ENCODE measurements around the gene WDR53. TPM values are rescaled to one million over a fixed set of nuclear protein-coding genes. Genes with fewer than 3 reads are reported as not detected.

Gene WDR53
- total RNA-seq, 4 donors from 2014 or later: 3.1 to 9.7 (median 7.7) TPM

GRCh38 chr3:196537319-196537984 lies 30.9 kb downstream of the WDR53 start:
- DNase-seq (ENCODE audit: low spot score in 2 of 2): no peak
- TF ChIP-seq POLR2A (IDR thresholded peaks at IDR 0.05): no peak
- TF ChIP-seq CTCF (IDR thresholded peaks at IDR 0.05): peak; percentile 59 to 71
- no peak overlapping the region for H3K4me3 ChIP-seq
- H3K36me3 ChIP-seq: no peaks in the 10 kb centered on the region
- no peaks in the 10 kb centered on the region for H3K9me3 ChIP-seq
- WGBS: 39% methylated on average over 18 of the region's 18 CpGs
- H3K4me1 ChIP-seq: no peaks in the 10 kb centered on the region
- no peak overlapping the region for H3K27ac ChIP-seq
- H3K27me3 ChIP-seq: no peaks in the 10 kb centered on the region

- no peaks in the 10 kb centered on the region for H3K36me3 ChIP-seq
- H3K4me1 ChIP-seq: peaks cover 10% of the 10 kb centered on the region
- no peak for TF ChIP-seq CTCF (IDR thresholded peaks at IDR 0.05)
- TF ChIP-seq POLR2A (IDR thresholded peaks at IDR 0.05): no peak
- no peak for TF ChIP-seq POLR2AphosphoS5 (IDR thresholded peaks at IDR 0.05)
- no peak for TF ChIP-seq EP300 (IDR thresholded peaks at IDR 0.05)
- H3K27me3 ChIP-seq: no peaks in the 10 kb centered on the region
- no peak overlapping the region for H3K27ac ChIP-seq
- WGBS: 34% methylated on average over 14 of the region's 14 CpGs
- no peak overlapping the region for H3K4me3 ChIP-seq
- no peak for DNase-seq (ENCODE audit: low spot score in 2 of 2)
- no peaks in the 10 kb centered on the region for H3K9me3 ChIP-seq
Measured at GRCh38 chr3:196533260-196533681, 35.1 kb downstream of the WDR53 start.

DNA sequence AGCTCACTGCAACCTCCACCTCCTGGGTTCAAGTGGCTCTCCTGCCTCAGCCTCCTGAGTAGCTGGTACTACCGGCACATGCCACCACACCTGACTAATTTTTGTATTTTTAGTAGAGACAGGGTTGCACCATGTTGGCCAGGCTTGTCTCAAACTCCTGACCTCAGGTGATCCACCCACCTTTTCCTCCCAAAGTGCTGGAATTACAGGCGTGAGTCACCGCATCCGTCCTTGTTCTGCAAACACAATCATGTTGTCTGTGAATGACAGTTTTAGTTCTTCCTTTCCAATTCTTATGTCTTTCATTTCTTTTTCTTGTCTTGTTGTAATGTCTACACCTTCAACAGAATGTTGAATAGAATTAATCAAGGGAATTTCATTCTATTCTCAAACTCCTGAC lies 36.9 kb downstream of the WDR53 start:
- Histone ChIP-seq H3K36me3 (no peaks in the 10 kb centered on the region), H3K27me3 (no peaks in the 10 kb centered on the region), H3K9me3 (no peaks in the 10 kb centered on the region), H3K4me1 (peaks cover 14% of the 10 kb centered on the region), H3K4me3 (no peak overlapping the region), H3K27ac (no peak overlapping the region)
- WGBS: 74% methylated on average over 4 of the region's 4 CpGs
- TF ChIP-seq EP300 (IDR thresholded peaks at IDR 0.05) (no peak), POLR2AphosphoS5 (IDR thresholded peaks at IDR 0.05) (no peak), POLR2A (IDR thresholded peaks at IDR 0.05) (no peak), CTCF (IDR thresholded peaks at IDR 0.05) (no peak)
- DNase-seq (ENCODE audit: low spot score in 2 of 2): no peak

- Histone ChIP-seq H3K4me3 (peak overlapping the region; percentile 48), H3K27me3 (no peaks in the 10 kb centered on the region), H3K27ac (peak overlapping the region; percentile 18), H3K36me3 (no peaks in the 10 kb centered on the region), H3K4me1 (peaks cover 14% of the 10 kb centered on the region), H3K9me3 (no peaks in the 10 kb centered on the region)
- WGBS: 5% methylated on average over 25 of the region's 52 CpGs
- TF ChIP-seq EP300 (IDR thresholded peaks at IDR 0.05) (no peak), POLR2A (IDR thresholded peaks at IDR 0.05) (no peak), CTCF (IDR thresholded peaks at IDR 0.05) (peak; percentile 60 to 96), POLR2AphosphoS5 (IDR thresholded peaks at IDR 0.05) (no peak)
- DNase-seq (ENCODE audit: low spot score in 2 of 2): peak in 1 of 2 donors; percentile 73
Measured at GRCh38 chr3:196528639-196529233, 39.6 kb downstream of the WDR53 start.

- Histone ChIP-seq H3K4me1 (peaks cover 14% of the 10 kb centered on the region), H3K27ac (no peak overlapping the region), H3K27me3 (no peaks in the 10 kb centered on the region), H3K36me3 (no peaks in the 10 kb centered on the region), H3K9me3 (no peaks in the 10 kb centered on the region), H3K4me3 (no peak overlapping the region)
- no peak for TF ChIP-seq EP300 (IDR thresholded peaks at IDR 0.05)
- 92% methylated on average over 4 of the region's 4 CpGs for WGBS
- DNase-seq (ENCODE audit: low spot score in 2 of 2): no peak
Measured at GRCh38 chr3:196525141-196525540, 43.2 kb downstream of the WDR53 start.

Measured in suprapubic skin (tissue), 4 donors.